Activated T-cell treated with anti-CD3 and anti-CD28 coated beads for 48 hours (primary cell): Measurements from ENCODE around the gene SH3TC1.

Experiments
- DNase-seq: peaks from one replicate; pipeline ENCODE4 v3.0.0-alpha.2; 2020; ENCODE audit warnings: low read depth

The SH3TC1 gene

DNA sequence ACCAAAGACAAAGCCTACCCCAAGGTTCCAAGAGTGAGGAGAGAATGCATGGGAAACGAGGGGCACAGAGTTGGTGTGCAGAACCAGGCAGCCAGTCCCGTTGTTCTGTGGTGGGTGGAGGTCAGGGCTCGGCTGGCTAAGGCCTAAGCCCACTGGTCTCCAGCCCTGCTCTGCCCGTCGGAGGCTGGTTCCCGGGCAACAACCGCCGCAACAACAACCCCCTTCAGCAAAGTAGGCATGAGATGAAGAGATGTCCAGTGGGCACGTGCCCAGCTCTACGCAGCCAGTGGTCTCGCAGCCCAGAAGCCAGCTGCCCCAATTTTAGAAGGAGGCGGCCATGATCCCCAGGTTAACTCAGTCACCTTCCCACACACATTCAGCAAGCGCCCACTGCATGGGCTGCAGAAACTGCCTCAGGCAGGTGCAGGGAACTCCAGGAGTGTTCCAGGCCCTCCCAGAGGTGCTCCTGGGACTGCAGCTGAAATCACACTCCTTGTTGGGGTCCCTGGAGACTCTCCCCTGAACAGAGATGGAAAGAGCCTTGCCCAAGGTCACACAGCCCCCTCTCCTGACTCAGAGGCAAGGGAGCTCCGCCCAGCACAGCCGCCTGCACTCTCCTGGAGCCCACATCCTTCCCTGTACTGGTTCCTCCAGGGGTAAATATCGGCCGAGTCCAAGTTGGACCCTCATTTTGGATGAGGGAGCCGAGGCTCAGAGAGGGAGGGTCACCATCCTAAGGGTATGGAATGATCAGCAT is 45.1 kb downstream of the SH3TC1 start:
- no peak for DNase-seq

DNA sequence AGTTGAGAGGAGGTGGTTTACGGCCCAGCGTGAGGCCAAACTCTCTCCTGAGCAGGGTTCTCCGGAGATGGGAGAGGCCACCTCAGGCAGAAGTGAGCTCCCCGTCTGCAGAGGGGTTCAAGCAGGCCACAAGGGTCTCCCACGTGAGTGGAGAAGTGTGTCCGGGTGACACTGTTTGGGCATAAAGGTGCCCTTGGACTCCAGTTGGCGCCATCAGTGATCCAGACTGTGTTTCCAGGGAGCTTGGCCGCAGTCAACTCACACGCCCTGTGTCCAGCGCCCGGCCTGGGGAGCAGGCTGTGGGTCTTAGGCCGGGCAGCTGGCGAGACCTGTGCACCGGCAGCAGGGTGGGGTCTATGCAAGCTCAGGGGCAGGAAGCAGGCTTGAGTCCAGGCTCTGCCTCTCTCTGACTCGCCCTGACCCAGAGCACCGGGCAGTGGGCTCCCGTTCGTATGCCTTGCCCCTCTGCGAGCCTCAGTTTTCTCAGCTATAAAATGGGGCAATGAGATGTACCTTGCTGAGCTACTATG is 45.9 kb downstream of the SH3TC1 start:
- DNase-seq, result no peak

DNA sequence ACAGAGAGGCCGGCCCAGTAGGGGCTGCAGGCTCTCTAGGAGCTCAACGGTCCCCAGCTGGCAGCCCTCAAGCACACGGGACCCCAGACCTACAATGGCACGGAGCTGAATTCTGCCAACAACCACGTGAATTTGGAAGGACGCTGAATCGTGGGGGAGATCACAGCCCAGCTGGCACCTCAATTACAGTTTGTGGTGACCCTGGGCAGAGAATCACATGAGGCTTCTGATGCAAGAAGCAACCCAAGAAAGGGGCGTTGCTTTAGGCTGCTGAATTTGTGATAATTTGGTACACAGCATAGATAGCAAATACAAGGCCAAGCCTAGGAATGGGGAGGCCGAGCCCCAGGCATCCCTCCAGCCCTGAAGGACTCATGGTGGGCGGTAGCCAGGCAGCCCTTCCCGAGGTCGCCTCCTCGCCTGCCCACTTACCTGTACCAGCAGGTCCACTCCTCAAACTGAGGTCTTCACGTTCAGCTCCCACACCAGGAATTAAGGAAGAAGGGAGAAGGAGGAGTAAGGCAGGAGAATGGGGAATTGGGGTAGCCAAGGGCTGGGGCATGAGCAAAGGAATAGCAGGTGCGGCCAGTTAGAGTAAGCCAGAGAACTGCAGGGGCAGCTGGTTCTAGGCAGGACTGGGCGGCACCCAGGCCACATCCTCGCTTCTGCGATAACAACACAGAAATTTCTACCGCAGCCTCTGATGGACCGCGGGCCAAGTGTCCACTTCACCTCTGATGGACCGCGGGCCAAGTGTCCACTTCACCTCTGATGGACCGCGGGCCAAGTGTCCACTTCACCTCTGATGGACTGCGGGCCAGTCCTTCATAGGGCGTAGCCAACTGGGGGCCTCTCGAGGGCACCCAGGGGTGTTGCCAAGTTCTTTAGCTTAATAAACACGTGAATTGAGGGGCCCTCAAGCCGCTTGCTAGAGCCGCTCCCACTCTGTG is 47.1 kb downstream of the SH3TC1 start:
- DNase-seq, result no peak

DNA sequence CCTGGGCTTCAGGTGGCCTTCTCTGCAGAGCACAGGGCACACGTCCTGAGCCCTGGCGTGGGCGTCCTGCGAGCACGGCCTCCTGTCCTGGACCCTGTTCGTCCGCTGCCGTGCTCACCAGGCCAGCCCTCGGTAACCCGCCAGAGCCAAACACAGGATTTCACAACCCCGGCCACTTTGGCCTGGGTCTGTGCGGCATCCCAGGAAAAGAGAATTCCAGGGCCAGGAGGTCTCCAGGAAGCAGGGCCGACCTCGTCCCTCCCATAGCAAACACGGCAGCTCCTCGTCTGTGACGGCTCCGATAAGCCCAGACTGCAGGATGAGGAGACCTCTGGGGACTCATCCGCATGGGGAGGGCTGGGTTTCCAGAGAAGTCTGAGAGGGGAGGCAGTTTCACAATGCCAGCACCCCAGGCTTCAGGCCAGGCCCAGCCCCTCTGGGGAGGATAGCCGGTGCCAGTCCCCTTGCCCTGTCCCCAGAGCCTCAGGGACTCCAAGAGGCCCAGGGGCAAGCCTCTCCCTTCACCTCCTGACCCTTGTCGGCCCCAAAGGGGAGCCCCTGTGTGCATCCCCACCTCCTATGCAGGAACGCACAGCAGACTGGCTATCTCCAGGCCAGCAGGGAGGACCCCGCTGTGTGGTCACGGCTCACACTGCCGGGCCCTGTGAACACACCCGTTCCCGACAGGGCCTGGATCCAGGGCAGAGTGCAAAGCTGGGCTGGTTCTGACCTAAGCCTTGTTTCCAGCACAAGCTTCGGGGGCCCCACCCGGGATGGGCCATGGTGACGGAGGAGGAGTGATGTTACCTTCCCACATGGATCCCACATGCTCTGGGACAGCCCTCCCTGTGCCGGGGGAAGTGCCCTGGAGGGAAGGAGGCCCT is 48.2 kb downstream of the SH3TC1 start:
- no peak for DNase-seq

DNA sequence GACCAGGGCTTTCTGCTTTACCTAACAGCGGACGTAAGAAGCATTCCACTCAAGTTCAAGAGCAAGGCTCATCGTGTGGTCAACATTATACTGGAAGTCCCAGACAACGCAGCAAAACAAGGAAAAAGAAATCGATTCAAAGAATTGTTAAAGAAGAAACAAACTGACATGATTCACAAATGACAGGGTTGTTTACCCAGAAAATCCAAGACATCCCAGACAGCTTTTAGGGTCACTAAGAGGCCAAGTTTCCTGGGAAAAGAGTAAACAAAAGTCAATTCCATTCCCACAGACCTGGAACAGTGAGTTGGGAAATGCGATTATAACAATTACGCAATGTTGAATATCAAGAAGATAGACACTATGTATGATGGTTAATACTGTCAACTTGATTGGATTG is 49.0 kb downstream of the SH3TC1 start:
- DNase-seq, result no peak

DNA sequence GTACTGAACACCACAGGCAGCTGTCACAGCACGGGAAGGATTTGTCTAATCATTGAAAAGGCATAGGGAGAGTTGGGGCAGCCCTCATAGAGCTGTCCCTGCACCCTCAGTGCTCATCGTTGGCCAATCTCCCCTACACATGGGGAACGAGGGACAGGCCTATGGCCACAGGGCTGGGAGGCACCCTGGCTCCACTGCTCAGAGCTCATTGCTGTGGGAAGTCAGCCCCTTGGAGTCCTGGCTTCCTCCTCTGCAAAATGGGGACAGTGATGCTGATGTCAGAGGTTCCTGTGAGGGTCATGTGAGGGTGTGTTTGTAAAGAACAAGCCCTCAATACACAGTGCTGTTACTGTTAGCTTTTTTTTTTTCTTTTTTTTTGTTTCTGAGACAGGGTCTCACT is 51.1 kb downstream of the SH3TC1 start:
- DNase-seq, result no peak

DNA sequence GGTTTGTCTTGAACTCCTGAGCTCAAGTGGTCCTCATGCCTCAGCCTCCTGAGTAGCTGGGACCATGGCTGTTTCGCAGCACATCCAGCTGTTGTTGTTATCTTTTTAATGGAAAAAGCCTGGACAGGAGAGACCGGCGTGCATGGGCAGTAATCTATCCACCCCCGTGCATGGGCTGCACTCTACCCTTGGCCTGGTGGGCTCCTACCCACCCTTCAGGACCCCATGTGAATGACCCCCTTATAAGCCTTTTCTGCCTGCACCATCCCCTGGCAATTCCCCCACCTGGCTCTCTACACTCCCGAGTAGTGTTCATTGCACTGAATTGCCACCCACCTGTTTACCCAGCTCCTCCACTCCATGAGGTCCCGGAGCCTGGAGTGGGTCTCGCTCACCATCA is 51.5 kb downstream of the SH3TC1 start:
- DNase-seq, result no peak

DNA sequence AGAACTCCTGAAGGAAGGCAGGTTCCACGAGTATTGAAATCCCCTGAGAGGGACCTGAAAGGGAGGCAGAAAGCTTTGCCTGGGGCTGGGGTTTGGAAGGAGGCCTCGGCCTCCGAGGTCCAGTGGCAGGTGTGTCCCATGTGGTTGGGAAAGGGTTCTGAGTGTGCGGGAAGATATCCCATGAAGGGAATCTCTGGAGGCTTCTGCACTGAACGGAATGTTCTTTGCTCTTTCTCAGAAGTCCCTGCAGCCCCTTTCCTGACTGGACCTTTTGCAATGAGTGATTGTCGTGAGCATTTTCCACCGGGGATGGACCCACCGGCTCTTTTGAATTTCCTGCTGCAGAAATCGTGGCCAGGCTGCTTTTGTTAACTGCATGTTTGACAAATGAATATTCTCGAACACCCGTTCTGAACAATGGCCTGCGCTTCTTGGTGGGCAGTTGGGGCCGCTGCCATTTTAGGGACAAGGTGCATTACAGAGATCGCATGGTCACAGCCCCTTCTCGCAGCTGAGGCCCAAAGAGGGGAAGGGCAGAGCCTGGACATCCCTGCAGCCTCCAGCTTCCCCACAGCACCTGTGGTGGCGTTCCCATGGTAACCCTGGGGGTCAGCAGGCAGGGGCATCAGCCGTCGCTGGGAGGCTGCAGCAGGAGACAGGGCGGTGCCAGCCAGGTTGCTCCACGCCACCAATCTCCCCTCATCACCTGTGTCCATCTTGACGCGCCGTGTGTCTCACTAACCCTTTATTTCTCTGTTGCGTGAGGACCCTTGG is 52.2 kb downstream of the SH3TC1 start:
- no peak for DNase-seq

DNA sequence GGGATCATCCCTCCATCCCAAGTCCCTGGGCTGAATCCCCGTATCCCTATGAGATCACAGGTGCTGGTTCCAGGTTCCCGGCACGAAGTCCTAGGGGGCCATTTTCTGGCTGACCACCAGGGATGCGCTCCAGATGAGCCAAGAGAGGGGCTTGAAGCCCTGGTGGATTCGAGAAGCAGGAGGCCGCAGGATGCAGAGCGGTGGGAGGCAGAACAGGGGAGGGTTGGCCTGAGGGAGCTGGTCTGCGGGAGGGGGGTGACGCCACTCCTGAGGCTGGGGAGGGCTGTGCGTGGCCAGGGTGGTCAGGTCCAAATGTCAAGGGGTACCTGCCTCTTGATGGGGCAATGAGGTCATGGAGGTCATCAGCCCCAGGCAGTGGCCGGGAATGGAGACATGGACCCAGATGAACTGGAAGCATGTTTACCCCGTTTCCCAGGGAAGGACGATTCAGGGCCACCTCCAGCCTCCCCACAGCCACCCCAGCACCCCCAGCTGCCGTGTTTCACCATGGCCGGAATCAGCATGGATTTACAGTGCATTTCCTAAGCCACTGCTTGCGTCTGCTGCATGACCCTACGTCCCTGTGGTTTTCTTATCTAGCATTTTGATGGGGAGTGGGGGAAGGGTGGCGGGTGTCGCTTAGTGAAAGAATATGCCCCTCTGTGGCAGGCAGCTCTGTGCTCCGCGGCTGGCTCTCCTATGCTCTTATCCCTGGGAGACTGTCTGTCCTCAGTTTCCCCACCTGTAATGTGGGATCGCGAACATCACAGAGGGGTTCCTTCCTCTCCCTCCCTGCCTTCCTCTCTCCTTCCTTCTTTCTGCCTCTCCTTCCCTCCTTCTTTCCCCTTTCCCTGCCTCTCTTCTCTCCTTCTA is 53.4 kb downstream of the SH3TC1 start:
- no peak for DNase-seq

DNA sequence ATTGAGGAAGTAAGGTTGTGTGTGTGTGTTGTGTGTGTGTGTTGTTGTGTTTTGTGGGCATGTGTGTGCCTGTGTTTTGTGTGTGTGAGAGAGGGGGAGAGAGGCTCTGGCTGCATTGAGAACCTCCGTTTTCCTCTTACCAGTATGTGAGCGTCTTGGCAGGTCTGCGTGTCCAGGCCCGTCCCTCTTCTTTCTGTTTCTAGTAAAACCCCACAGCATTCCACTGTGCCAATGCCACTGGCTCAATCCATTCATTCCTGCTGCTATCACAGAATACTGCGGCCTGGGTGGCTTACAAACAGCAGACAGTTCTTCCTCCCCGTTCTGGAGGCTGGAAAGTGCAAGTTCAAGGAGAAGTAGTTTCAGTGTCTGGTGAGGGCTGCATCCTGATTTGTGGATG is 55.0 kb downstream of the SH3TC1 start:
- DNase-seq, result no peak

DNA sequence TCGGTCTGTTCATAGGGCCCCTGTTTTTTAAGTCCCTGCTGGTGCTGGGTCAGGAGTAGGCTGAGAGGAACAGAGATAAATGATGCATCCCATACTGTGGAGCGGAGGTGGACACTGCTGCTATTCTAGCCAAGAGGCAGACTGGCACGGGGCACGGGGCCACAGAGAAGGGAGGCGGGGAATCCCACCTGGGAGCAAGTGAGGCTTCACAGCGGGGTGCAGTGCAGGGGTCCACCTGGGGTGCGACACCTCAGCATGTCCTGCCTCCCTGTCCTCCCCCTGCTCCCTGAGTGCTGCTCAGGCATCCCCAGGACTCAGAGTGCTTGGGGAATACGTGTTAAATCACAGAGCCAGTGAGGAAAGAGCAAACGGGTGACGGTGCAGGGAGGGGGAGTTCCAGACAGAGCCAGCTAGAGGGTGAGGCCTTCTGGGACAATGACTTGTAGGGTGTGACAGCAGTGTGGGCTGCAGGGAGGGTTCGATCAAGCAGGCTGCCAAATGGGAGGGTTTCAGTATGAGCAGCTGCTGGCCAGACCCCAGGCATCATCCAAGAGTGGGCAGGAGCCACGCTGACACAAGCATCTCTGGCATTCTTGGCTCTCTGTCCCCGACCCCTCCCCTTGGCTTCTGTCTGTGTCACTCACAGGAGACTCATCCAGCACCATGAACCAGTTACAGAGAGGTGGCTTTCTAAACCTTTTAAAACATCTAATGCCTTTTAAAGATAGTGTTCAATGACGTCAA is 56.8 kb downstream of the SH3TC1 start:
- no peak for DNase-seq

DNA sequence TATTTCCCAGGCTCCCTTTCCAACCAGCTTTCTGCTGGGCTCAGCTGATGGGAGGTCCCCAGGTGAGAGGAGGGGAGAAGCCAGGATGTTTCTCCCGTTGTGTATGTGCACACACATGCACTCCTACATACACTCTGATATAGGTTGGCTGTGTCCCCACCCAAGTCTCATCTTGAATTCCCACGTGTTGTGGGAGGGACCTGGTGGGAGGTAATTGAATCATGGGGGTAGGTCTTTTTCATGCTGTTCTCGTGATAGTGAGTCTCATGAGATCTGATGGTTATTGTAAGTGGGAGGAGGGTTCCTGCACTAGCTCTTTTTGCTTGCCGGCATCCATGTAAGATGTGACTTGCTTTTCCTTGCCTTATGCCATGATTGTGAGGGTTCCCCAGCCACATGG is 58.8 kb downstream of the SH3TC1 start:
- no peak for DNase-seq

DNA sequence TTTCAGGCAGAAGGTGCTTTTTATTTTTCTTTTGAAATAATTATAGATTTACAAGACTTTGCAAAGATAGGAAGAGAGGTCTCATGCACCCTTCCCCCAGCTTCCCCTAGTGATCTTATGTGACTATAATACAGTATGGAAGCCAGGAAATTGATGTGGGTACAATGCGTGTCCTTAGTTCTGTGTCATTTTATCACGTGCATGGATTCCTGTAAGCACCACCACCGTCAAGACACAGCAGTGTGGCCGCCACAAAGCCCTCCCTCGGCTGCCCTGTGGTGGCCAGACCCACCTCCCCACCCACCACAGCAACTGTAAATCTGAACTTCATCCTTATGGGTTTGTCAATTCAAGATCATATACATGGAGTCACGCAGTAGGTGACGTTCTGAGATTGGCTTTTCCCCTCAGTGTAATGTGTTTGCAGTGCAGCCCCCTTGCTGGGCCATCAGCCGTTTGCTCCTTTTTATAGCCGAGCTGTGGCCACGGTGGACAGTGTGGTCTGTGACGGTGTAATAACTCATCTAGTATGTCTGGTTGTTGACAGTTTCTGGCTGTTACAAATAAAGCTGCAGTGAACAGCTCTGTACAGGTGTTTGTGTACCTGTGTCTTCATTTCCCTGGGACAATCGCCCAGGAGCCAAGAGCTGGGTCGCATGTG is 59.6 kb downstream of the SH3TC1 start:
- no peak for DNase-seq

DNA sequence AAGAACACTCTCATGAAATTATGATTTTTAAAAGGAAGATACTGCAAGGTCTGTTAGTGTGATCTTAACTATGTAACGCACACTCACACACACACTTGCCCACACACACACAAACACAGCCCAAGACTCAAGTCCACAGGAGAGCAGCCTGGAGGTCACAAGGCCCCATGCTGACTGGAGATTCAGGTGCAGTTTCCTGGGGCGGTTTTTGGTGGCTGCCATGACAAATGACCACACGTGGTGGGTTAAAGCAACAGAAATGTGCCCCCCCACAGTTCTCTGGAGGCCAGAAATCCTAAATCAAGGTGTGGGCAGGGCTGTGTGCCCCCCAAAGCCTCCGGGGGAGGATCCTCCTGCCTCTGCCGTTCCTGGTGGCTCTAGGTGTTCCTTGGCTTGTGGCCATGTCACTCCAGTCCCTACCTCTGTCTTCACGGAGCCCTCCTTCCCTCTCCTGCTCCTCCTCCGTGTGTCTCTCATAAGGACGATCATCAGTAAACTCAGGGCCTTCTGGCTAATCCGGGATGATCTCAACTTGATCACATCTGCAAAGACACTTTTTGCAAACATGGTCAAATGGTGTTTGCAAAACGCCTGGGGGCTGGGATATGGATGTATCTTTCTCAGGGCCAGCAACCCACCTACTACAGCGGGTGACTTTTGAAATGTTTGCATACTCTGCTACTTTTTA is 60.8 kb downstream of the SH3TC1 start:
- no peak for DNase-seq

DNA sequence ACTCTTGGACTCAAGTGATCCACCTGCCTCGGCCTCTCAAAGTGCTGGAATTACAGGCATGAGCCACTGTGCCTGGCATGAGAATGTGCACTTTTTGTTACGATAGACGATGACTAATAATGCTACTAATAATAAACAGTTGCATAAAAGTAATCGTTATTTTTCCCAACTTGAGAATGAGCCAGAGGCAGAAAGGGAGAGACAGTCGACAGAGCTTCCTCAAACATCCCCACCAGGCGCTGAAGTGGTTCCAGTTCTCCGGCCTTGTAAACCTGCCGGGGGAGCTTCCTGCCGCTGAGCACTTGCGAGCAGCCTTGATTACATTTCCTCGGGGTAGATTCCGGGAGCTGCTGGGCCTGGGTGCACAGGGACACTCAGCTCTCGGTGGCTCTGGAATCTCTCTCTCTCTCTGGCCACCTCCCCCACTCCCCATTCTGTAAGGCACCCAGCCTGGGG is 61.6 kb downstream of the SH3TC1 start:
- DNase-seq, result no peak

DNA sequence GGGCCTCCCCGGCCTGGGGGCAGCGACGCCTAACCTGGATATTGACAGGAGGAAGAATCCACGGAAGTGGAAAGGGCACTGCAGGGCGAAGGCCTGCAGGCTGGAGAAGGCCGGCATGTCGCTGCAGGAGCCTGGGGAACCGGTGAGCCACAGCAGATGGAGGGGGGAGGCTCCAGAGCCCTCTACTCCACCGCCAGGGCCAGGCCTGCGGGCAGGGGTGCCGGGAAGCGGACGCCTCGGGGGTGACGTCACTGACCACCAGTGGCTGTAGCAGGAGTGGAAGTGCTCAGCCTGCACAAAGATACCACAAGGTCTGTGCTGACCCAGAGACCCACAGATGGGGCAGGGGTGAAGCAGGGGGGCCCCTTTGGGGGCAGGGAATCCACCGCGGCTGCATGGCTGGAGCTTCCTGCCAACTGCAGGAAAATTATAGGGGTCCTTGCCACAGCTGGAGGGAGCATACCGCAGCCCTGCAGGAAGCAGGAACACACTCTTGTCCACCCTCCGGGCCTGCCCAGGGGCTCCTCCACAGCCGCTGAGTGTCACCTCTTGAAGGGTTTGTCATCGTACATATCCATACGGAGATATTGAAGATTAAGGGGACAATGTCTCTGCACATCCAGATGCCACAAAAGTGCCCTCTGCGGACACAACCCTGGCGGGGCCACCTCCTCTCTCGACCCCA is 62.9 kb downstream of the SH3TC1 start:
- DNase-seq, result no peak

DNA sequence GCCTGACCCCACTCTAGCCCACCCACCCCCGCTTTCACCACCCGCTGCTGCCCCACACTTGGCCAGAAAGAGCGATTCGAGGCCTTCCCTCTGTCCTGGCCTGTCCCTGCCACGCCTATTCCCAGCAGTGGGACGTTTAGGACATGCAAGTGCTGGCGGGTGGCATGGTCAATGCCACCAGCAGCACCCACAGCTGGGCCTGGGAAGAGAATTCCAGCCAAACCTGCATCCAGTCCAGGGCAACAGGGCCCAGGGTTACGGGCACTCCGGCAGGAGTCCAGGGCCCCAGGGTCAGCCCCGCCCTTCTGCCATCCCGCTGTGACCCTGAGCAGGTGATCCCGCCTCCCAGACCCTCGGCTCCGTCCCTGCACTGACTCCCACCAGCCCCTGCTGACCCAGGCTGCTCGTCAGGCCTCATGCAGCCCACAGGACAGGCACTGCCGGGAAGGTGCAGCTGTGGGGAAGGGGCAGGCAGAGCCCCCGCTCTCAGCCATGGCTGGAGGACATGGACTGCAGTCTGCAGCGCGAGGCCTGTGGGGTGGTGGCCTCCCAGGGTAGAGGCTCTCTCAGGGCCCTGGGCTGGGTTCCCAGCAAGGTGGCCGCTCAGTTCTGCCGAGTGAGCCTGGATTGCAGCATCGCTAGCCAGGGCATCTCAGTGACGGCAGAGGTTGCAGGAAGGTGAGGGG is 63.7 kb downstream of the SH3TC1 start:
- DNase-seq, result no peak
